Epithelial cell of esophagus (primary cell): Measurements from ENCODE around the gene CHIT1.
"Not testable (repeated sequence)": the region's sequence is repeated elsewhere in the genome, so short reads cannot be mapped to it uniquely, and the experiment has no call there.

Experiments used
- DNase-seq: peaks from one replicate; pipeline ENCODE4 v3.0.0; 2010; ENCODE audit warnings: low read depth
- H3K4me3 ChIP-seq: 2 replicates; pipeline ENCODE4 v1.5.1; 2011; ENCODE audit warnings: mild to moderate bottlenecking, low read length, control low read depth
- CTCF ChIP-seq: IDR thresholded peaks from 2 replicates; pipeline ENCODE4 v1.5.1; 2011; ENCODE audit warnings: low read depth, mild to moderate bottlenecking, low read length, control low read depth, inconsistent platforms; ENCODE audit not compliant: insufficient read depth; ENCODE audit errors: missing control alignments

The CHIT1 gene

GRCh38 chr1:203239526-203240305 lies 10.2 kb upstream of the CHIT1 start:
- no peak overlapping the region for H3K4me3 ChIP-seq
- DNase-seq, result no peak
- TF ChIP-seq CTCF, result no peak

- no peak for DNase-seq
- no peak for TF ChIP-seq CTCF
- H3K4me3 ChIP-seq, result no peak overlapping the region
Measured at GRCh38 chr1:203239081-203239480, 9.6 kb upstream of the CHIT1 start.

GRCh38 chr1:203238535-203238934 lies 9.1 kb upstream of the CHIT1 start:
- TF ChIP-seq CTCF, result no peak
- H3K4me3 ChIP-seq, result no peak overlapping the region

GRCh38 chr1:203234901-203235300 lies 5.4 kb upstream of the CHIT1 start:
- not testable (repeated sequence) for DNase-seq, H3K4me3 ChIP-seq

More at GRCh38 chr1:203238535-203238934, 9.1 kb upstream of the CHIT1 start:
- DNase-seq, result no peak

- TF ChIP-seq CTCF, result no peak
- no peak overlapping the region for H3K4me3 ChIP-seq
- no peak for DNase-seq
Measured at GRCh38 chr1:203228670-203229069, 803 bp downstream of the CHIT1 start.

- no peak overlapping the region for H3K4me3 ChIP-seq
- DNase-seq, result no peak
- TF ChIP-seq CTCF, result no peak
Measured at GRCh38 chr1:203227371-203228083, 1.9 kb downstream of the CHIT1 start.

GRCh38 chr1:203225071-203225470 lies 4.4 kb downstream of the CHIT1 start:
- no peak overlapping the region for H3K4me3 ChIP-seq
- TF ChIP-seq CTCF, result no peak
- DNase-seq, result no peak
